SU-DHL-6 (cell line): ENCODE measurements around the gene PTPN5.

Source experiments
- H2AFZ ChIP-seq: fragments of 200-600 bp; sonication (generic); 2 replicates; pipeline ENCODE4 v1.6.1; 2014; ENCODE audit warnings: low read depth, mild to moderate bottlenecking, moderate library complexity, mixed read lengths, antibody characterized with exemption, low read length; ENCODE audit not compliant: severe bottlenecking
- H3F3A ChIP-seq: fragments of 200-600 bp; shearing (Covaris generic); 2 replicates; pipeline ENCODE4 v1.6.0; 2016; ENCODE audit warnings: antibody characterized with exemption, mild to moderate bottlenecking; ENCODE audit not compliant: insufficient read depth
- H3K27ac ChIP-seq: fragments of 200-600 bp; sonication (generic); 2 replicates; pipeline ENCODE4 v1.5.1; 2016; ENCODE audit warnings: low read depth, mild to moderate bottlenecking, low read length, moderate library complexity, mixed read lengths
- H3K27me3 ChIP-seq: fragments of 200-600 bp; sonication (generic), shearing (Covaris generic); 2 replicates; pipeline ENCODE4 v1.6.0; 2014; ENCODE audit warnings: mild to moderate bottlenecking, low read length
- H3K36me3 ChIP-seq: fragments of 200-600 bp; sonication (generic); 2 replicates; pipeline ENCODE4 v1.6.1; 2014; ENCODE audit warnings: mild to moderate bottlenecking, low read length, mixed read lengths
- H3K4me2 ChIP-seq: fragments of 300-600, 200-600 bp; shearing (Covaris generic), sonication (generic); 2 replicates; pipeline ENCODE4 v1.6.0; 2014; ENCODE audit warnings: low read length, low read depth, mild to moderate bottlenecking; ENCODE audit not compliant: poor library complexity, severe bottlenecking
- H3K4me3 ChIP-seq: fragments of 200-600 bp; sonication (generic); 2 replicates; pipeline ENCODE4 v1.5.1; 2014; ENCODE audit warnings: antibody characterized with exemption, low read length, mild to moderate bottlenecking, mixed read lengths; ENCODE audit not compliant: insufficient read depth, poor library complexity, severe bottlenecking
- H3K79me2 ChIP-seq: fragments of 200-600 bp; sonication (generic); 2 replicates; pipeline ENCODE4 v1.6.1; 2014; ENCODE audit warnings: mild to moderate bottlenecking, low read length, moderate library complexity; ENCODE audit not compliant: insufficient read depth
- H3K9ac ChIP-seq: fragments of 200-600 bp; sonication (generic); 2 replicates; pipeline ENCODE4 v1.7.0; 2014; ENCODE audit warnings: mild to moderate bottlenecking, low read length
- H3K9me2 ChIP-seq: fragments of 200-600 bp; sonication (generic); replicated peaks from 2 replicates; pipeline ENCODE4 v1.6.1; 2014; ENCODE audit warnings: low read length; ENCODE audit not compliant: insufficient read depth
- H3K9me3 ChIP-seq: fragments of 200-600 bp; sonication (generic); 2 replicates; pipeline ENCODE4 v1.6.1; 2014; ENCODE audit warnings: low read length, mixed read lengths; ENCODE audit not compliant: insufficient read depth
- H4K20me1 ChIP-seq: fragments of 200-600 bp; sonication (generic); 2 replicates; pipeline ENCODE4 v1.6.1; 2014; ENCODE audit warnings: low read depth, mild to moderate bottlenecking, antibody characterized with exemption, low read length, moderate library complexity, mixed read lengths
- CTCF ChIP-seq: fragments of 200-600 bp; sonication (generic); IDR thresholded peaks from one replicate; pipeline ENCODE4 v1.5.1; 2017; ENCODE audit warnings: antibody characterized with exemption, mild to moderate bottlenecking, low read length, moderate library complexity; ENCODE audit not compliant: insufficient read depth, poor library complexity, severe bottlenecking
- EZH2phosphoT487 ChIP-seq: fragments of 200-600 bp; sonication (generic), shearing (Covaris generic); conservative IDR thresholded peaks from 2 replicates; pipeline ENCODE4 v1.6.1; 2018; ENCODE audit warnings: mild to moderate bottlenecking, antibody characterized with exemption, low read length, moderate library complexity, mixed read lengths

The PTPN5 gene

DNA sequence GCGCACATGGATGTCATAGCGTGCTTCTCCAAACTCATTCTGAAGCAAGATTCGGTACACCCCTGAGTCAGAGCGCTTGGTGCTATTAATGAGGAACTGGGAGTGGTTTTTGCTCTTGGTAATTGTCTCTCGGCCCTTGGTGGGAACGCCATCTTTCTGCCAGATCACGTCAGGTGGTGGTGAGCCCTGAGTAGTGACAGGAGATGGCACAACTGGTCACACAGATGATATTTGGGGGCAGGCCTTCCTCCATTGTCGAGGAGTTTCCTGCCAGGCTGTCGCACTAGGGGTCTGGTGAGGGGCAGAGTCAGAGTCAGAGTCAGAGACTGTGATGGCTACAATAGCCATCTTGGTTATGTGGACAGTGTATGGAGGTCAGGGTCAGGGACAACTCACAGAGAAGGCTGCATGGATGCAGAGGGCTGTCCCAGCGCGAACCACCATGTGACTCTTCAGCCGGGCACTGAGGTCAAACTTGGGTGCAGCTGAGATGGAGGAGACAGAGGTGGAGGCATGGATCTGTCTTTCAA is 83.7 kb downstream of the PTPN5 start:
- Histone ChIP-seq H3K27me3 (no peaks in the 10 kb centered on the region), H3K36me3 (no peaks in the 10 kb centered on the region), H3K9me2 (no peaks in the 10 kb centered on the region), H3K9me3 (no peaks in the 10 kb centered on the region), H3K79me2 (no peaks in the 10 kb centered on the region), H3F3A (no peaks in the 10 kb centered on the region), H3K4me3 (no peak overlapping the region), H4K20me1 (no peaks in the 10 kb centered on the region), H3K9ac (no peak overlapping the region), H3K27ac (no peak overlapping the region), H2AFZ (no peak overlapping the region), H3K4me2 (no peak overlapping the region)
- TF ChIP-seq CTCF (no peak), EZH2phosphoT487 (no peak)

DNA sequence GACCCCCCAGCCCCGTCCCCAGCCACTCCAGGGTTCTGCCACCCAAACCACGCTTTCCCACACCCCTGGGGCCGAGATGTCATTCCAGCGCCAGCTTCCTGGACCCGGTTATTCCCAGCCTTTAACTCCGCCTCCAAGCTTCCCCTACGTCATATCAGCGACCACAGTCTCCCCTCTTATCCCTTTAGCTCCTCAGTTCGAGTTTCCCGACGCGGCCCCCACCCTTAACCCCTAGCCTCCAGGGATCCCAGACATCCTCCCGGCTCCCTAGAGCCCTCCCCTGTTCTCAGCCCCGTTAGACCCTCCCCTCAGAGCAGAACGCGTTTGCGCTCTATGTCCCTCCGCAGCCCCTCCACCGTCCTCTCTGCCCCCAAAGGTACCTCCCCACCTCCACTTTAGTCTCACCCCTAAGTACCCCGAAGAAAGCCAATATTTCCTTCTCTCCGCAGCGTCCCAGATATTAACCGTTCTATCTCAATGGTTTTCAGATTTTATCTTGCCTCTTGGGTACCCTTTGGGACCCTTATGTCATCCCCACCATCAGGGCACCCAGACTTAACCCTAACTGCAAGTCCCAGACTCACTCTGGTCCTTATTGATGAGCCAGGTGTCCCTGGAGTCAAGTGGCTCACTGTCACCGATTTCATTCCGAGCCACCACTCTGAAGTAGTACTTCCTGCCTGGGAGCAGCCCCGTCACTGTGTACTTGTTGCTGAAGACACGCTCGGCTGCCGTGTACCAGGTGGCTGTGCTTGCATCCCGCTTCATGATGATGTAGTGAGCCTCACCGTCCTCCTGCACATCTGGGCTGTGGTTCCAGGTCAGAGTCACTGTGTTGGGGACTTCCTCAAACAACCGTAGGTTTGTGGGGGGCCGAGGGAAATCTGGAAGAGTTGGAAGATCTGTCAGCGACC is 85.0 kb downstream of the PTPN5 start:
- no peak for TF ChIP-seq CTCF
- no peak for TF ChIP-seq EZH2phosphoT487
- Histone ChIP-seq H2AFZ (no peak overlapping the region), H3K27me3 (no peaks in the 10 kb centered on the region), H3F3A (no peaks in the 10 kb centered on the region), H3K79me2 (no peaks in the 10 kb centered on the region), H3K4me3 (no peak overlapping the region), H3K9ac (no peak overlapping the region), H4K20me1 (no peaks in the 10 kb centered on the region), H3K9me3 (no peaks in the 10 kb centered on the region), H3K9me2 (no peaks in the 10 kb centered on the region), H3K36me3 (no peaks in the 10 kb centered on the region), H3K27ac (no peak overlapping the region), H3K4me2 (no peak overlapping the region)

GRCh38 chr11:18705651-18706281 is 85.8 kb downstream of the PTPN5 start:
- H3K27ac ChIP-seq, result no peak overlapping the region
- H2AFZ ChIP-seq, result no peak overlapping the region
- no peaks in the 10 kb centered on the region for H3K36me3 ChIP-seq
- TF ChIP-seq CTCF (no peak), EZH2phosphoT487 (no peak)
- H3K79me2 ChIP-seq, result no peaks in the 10 kb centered on the region
- H3K4me3 ChIP-seq, result no peak overlapping the region
- no peak overlapping the region for H3K4me2 ChIP-seq
- H3F3A ChIP-seq, result no peaks in the 10 kb centered on the region
- H4K20me1 ChIP-seq, result no peaks in the 10 kb centered on the region
- H3K9me3 ChIP-seq, result no peaks in the 10 kb centered on the region
- H3K27me3 ChIP-seq, result no peaks in the 10 kb centered on the region
- no peaks in the 10 kb centered on the region for H3K9me2 ChIP-seq
- H3K9ac ChIP-seq, result no peak overlapping the region
